Spleen (tissue), 11 donors: ENCODE measurements around the gene NT5DC3. TPM values are rescaled to one million over a fixed set of nuclear protein-coding genes. Genes with fewer than 3 reads are reported as not detected.

Experiments
- DNase-seq: peaks from one replicate; pipeline ENCODE4 v3.0.0-alpha.2; 2020
- H3K27ac ChIP-seq, 8 donors: fragments of 200-600 bp; sonication (generic) in 7 of 8; 1 replicate in 4 of 8; 2 replicates in 4 of 8; pipeline versions ENCODE4 v1.5.0 to v1.8.0; 2016 to 2021; ENCODE audit warnings: inconsistent platforms in 4 of 8, mild to moderate bottlenecking in 4 of 8, moderate library complexity in 1 of 8
- H3K27me3 ChIP-seq, 7 donors: fragments of 200-600 bp; sonication (generic) in 6 of 7; replicated peaks in 1 of 7; 1 replicate in 4 of 7; 2 replicates in 3 of 7; pipeline versions ENCODE4 v1.5.0 to v1.8.0; 2016 to 2021; ENCODE audit warnings: inconsistent platforms in 3 of 7, mild to moderate bottlenecking in 1 of 7
- H3K36me3 ChIP-seq, 6 donors: fragments of 200-600 bp; sonication (generic) in 5 of 6; 1 replicate in 4 of 6; 2 replicates in 2 of 6; pipeline versions ENCODE4 v1.5.0 to v1.8.0; 2016 to 2021; ENCODE audit warnings: inconsistent platforms in 2 of 6
- H3K4me1 ChIP-seq, 6 donors: fragments of 200-600 bp; sonication (generic) in 5 of 6; 1 replicate in 3 of 6; 2 replicates in 3 of 6; pipeline versions ENCODE4 v1.5.0 to v1.8.0; 2016 to 2021; ENCODE audit warnings: inconsistent platforms in 3 of 6
- H3K4me3 ChIP-seq, 8 donors: fragments of 200-600 bp; sonication (generic) in 7 of 8; 1 replicate in 4 of 8; 2 replicates in 4 of 8; pipeline versions ENCODE4 v1.5.0 to v1.8.0; 2016 to 2021; ENCODE audit warnings: inconsistent platforms in 4 of 8, mild to moderate bottlenecking in 4 of 8, moderate library complexity in 2 of 8
- H3K9me3 ChIP-seq, 8 donors: fragments of 200-600 bp; sonication (generic) in 7 of 8; 1 replicate in 4 of 8; 2 replicates in 4 of 8; pipeline versions ENCODE4 v1.5.0 to v1.8.0; 2016 to 2021; ENCODE audit warnings: inconsistent platforms in 4 of 8
- CTCF ChIP-seq, 11 experiments: fragments of 200-600 bp in 7 of 11; fragments of 450-650 bp in 4 of 11; sonication (generic) in 4 of 11; IDR thresholded peaks in 8 of 11; conservative IDR thresholded peaks in 3 of 11; 1 replicate in 7 of 11; 2 replicates in 4 of 11; pipeline versions ENCODE4 v1.4.0 to v1.8.0; 2016 to 2021; ENCODE audit warnings: antibody characterized with exemption in 11 of 11, inconsistent platforms in 4 of 11, mild to moderate bottlenecking in 1 of 11
- POLR2A ChIP-seq, 3 donors: fragments of 450-650 bp; IDR thresholded peaks; one replicate each; pipeline ENCODE4 v1.5.1; 2017; ENCODE audit warnings: antibody characterized with exemption in 3 of 3, mild to moderate bottlenecking in 1 of 3
- POLR2AphosphoS5 ChIP-seq, 3 donors: sonication (generic); formaldehyde crosslinking; IDR thresholded peaks; one replicate each; pipeline ENCODE4 v1.5.1; 2017; ENCODE audit warnings: antibody characterized with exemption in 3 of 3
- WGBS, 5 donors: extraction: QIAGEN DNeasy Blood & Tissue Kit in 3 of 5; methylation state at CpG; one replicate each; pipeline versions ENCODE4 v1.1.5 to v1.1.7; 2013 to 2018; 5-methylcytosine and 5-hydroxymethylcytosine counted together
- intact Hi-C: fragments of 100-400 bp; cut with DNase I; formaldehyde crosslinking; loops from one replicate; pipeline ENCODE4 v1.15.0; 2023; ENCODE audit warnings: low total_unique reads
- polyA plus RNA-seq, 3 donors: library from polyadenylated mRNA; stranded (reverse); fragments of 200-250 nt; gene quantifications; one replicate each; pipeline ENCODE4 v1.2.1, GENCODE V29; 2013
- total RNA-seq, 7 donors: library from RNA; depleted of rRNA in 3 of 7; stranded (reverse); fragments of >200 nt in 3 of 7; fragmentation: NEBNext Ultra II Directional in 4 of 7; extraction: Animal tissue kit (Norgen Biotek cat#: 25700) in 4 of 7; gene quantifications; one replicate each; pipeline versions ENCODE4 v1.1.0 to v1.2.1, GENCODE V29; 2016 to 2021
- donor health status: healthy with polysubstance abuse.
- donor health status: DM: no; HTN: no; CAD: no; lungs with moderate emphysema.
- donor health status: DM: no; HTN: no; CAD: no.
- donor health status: Bipolar disorder and iron deficiency.
- donor health status: healthy.
- donor health status: DM: no; HTN: no; CAD: no.
- donor health status: DM: yes; HTN: yes; CAD: no.

The NT5DC3 gene
- total and polyA plus RNA-seq, 10 donors, result 0.56 to 8.0 (median 3.1) TPM

GRCh38 chr12:103769240-103769945 is 71.6 kb downstream of the NT5DC3 start:
- peaks cover 0 to 38% (median 17%) of the 10 kb centered on the region in 6 donors for H3K36me3 ChIP-seq
- TF ChIP-seq POLR2AphosphoS5 (IDR thresholded peaks at IDR 0.05) (peak; percentile 23 to 52 (median 32)), CTCF (IDR thresholded peaks at IDR 0.05 in 8 of 11, conservative IDR thresholded peaks at IDR 0.05 in 3 of 11) (no peak)
- peaks cover 0 to 16% (median 6%) of the 10 kb centered on the region in 6 donors for H3K4me1 ChIP-seq
- no peaks in the 10 kb centered on the region for H3K9me3 ChIP-seq
- DNase-seq, result no peak
- H3K27me3 ChIP-seq, result no peaks in the 10 kb centered on the region
- no peak overlapping the region for H3K4me3 ChIP-seq
- intact Hi-C loops, result no loop called here
- H3K27ac ChIP-seq, result no peak overlapping the region
- WGBS, 5 donors, result 88 to 92% (median 90%) methylated on average over 8 to 9 of the region's 9 CpGs

DNA sequence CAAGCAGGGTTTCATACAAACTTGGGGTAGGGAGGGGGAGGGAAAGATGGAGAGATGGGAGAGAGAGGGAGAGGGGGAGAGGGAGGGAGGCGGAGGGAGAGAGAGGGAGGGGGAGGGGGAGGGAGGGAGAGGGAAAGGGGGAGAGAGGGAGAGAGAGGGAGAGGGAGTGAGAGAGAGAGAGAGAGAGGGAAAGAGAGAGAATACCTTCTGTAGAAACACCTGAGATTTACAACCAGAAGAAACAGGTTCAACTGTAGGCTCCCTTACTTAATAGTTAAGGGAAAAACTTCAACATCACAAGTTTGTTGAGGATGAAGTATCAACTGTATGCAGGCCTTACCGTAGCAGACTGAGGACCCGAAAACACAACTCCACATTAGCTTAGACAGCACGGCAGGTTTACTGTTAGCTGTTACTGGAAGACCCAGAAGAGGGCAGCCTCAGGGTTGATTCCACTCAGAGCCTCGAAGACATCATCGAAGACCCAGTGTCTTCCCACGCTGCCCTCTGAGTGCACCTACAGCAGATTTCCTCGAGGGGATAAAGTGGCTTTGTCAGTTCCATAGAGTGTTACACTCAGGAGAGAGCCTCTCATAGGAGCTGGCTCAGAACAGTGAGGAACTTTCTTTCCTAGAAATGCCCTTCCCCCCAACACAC is 72.4 kb downstream of the NT5DC3 start:
- DNase-seq, result no peak
- no peak overlapping the region for H3K4me3 ChIP-seq
- WGBS, 5 donors, result 76 to 93% (median 88%) methylated on average over 6 to 7 of the region's 8 CpGs
- peaks cover 0 to 16% (median 6%) of the 10 kb centered on the region in 6 donors for H3K4me1 ChIP-seq
- no peak for TF ChIP-seq POLR2AphosphoS5 (IDR thresholded peaks at IDR 0.05)
- no peak for TF ChIP-seq CTCF (IDR thresholded peaks at IDR 0.05 in 8 of 11, conservative IDR thresholded peaks at IDR 0.05 in 3 of 11)
- TF ChIP-seq POLR2A (IDR thresholded peaks at IDR 0.05), result no peak
- H3K27me3 ChIP-seq, result no peaks in the 10 kb centered on the region
- intact Hi-C loops, result no loop called here
- no peak overlapping the region for H3K27ac ChIP-seq
- H3K9me3 ChIP-seq, result no peaks in the 10 kb centered on the region
- peaks cover 0 to 46% (median 20%) of the 10 kb centered on the region in 6 donors for H3K36me3 ChIP-seq

DNA sequence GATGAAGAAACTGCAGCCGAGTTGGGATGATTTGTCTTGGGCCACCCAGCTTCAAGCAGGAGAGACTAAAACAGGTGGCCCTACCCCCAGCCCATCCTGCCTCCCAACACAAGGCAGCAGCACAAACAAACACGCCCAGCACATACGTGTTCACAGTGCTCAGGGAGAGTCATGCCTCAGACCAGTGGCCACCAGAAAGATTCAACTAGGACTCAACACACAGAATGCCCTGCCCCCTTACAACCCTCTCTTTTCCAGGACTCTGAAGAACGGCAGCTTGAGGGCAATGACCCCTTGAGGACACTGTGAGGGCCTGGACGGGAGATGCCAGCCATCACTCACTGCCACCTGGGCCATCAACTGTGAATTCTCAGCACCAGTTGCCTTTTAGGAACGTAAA is 75.0 kb downstream of the NT5DC3 start:
- Histone ChIP-seq H3K4me1 (no peaks in the 10 kb centered on the region), H3K36me3 (peaks cover 0 to 72% (median 39%) of the 10 kb centered on the region in 6 donors), H3K27ac (no peak overlapping the region), H3K9me3 (no peaks in the 10 kb centered on the region), H3K27me3 (no peaks in the 10 kb centered on the region), H3K4me3 (no peak overlapping the region)
- TF ChIP-seq POLR2A (IDR thresholded peaks at IDR 0.05) (no peak), POLR2AphosphoS5 (IDR thresholded peaks at IDR 0.05) (no peak), CTCF (IDR thresholded peaks at IDR 0.05 in 8 of 11, conservative IDR thresholded peaks at IDR 0.05 in 3 of 11) (no peak)
- WGBS, 5 donors, result 77 to 96% (median 90%) methylated on average over 6 of the region's 6 CpGs
- DNase-seq, result no peak
- intact Hi-C loops, result no loop called here

DNA sequence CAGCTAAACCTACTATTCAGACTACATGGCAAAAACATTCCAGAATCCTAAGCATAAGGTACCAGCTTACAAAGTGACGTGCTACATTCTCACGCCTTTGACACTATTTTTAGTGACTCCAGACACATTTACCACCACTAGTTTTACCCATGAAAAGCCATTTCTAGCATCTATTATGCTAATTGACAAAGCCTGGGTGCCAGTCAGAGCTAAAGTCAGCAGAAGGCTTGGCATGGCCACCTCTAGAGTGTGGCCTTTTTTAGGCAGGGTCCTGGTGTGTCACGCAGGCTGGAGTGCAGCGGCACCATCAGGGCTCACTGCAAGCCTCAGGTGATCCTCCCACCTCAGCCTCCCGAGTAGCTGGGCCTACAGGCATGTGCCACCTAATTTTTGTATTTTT is 75.7 kb downstream of the NT5DC3 start:
- Histone ChIP-seq H3K27ac (no peak overlapping the region), H3K36me3 (peaks cover 0 to 79% (median 42%) of the 10 kb centered on the region in 6 donors), H3K4me3 (no peak overlapping the region), H3K4me1 (no peaks in the 10 kb centered on the region), H3K9me3 (no peaks in the 10 kb centered on the region), H3K27me3 (no peaks in the 10 kb centered on the region)
- WGBS, 5 donors, result 91 to 96% (median 93%) methylated on average over 5 of the region's 5 CpGs
- TF ChIP-seq POLR2AphosphoS5 (IDR thresholded peaks at IDR 0.05) (no peak), CTCF (IDR thresholded peaks at IDR 0.05 in 8 of 11, conservative IDR thresholded peaks at IDR 0.05 in 3 of 11) (no peak), POLR2A (IDR thresholded peaks at IDR 0.05) (no peak)
- DNase-seq, result no peak
- intact Hi-C loops, result no loop called here
